ENCODE results near the gene WIPF2.
A peak's percentile ranks its signal among the peaks of the same experiment; 100 is the strongest.

WIPF2 gene

GRCh38 chr17:40328386-40328766, 109.3 kb downstream of the WIPF2 start:
- no peak for ATAC-seq (ENCODE audit: insufficient read depth, low read depth)
- TF ChIP-seq EZH2 (IDR thresholded peaks at IDR 0.05; ENCODE audit: borderline replicate concordance, low read depth, low read length, severe bottlenecking) = no peak
- TF ChIP-seq, protein P1, sequence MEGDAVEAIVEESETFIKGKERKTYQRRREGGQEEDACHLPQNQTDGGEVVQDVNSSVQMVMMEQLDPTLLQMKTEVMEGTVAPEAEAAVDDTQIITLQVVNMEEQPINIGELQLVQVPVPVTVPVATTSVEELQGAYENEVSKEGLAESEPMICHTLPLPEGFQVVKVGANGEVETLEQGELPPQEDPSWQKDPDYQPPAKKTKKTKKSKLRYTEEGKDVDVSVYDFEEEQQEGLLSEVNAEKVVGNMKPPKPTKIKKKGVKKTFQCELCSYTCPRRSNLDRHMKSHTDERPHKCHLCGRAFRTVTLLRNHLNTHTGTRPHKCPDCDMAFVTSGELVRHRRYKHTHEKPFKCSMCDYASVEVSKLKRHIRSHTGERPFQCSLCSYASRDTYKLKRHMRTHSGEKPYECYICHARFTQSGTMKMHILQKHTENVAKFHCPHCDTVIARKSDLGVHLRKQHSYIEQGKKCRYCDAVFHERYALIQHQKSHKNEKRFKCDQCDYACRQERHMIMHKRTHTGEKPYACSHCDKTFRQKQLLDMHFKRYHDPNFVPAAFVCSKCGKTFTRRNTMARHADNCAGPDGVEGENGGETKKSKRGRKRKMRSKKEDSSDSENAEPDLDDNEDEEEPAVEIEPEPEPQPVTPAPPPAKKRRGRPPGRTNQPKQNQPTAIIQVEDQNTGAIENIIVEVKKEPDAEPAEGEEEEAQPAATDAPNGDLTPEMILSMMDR (IDR thresholded peaks at IDR 0.05; ENCODE audit: borderline replicate concordance, extremely low read depth, low read length, poor library complexity, severe bottlenecking) = no peak
- H3K36me3 ChIP-seq (ENCODE audit: insufficient read depth, low read length) = peaks cover 8% of the 10 kb centered on the region; the same call in 1 of the 2 replicates
- no peak overlapping the region for H3K4me3 ChIP-seq (ENCODE audit: low read depth in 1 of 2, low read length in 2 of 2)
- no peak for DNase-seq
- H3K79me2 ChIP-seq (ENCODE audit: insufficient read depth, low read length) = peaks cover 15% of the 10 kb centered on the region
- H3K4me2 ChIP-seq (ENCODE audit: insufficient read depth, low read length) = no peak overlapping the region
- no peaks in the 10 kb centered on the region for H3K27me3 ChIP-seq (ENCODE audit: insufficient read depth, low read length, poor library complexity)
- H3K4me1 ChIP-seq (ENCODE audit: insufficient read depth, low read length) = peaks cover 30% of the 10 kb centered on the region
- no peak overlapping the region for H3K27ac ChIP-seq (ENCODE audit: low read length)
- H2AFZ ChIP-seq (ENCODE audit: low read depth, low read length) = no peak overlapping the region
- no peak overlapping the region for H3K9ac ChIP-seq (ENCODE audit: low read depth, low read length)
- no peaks in the 10 kb centered on the region for H3K9me3 ChIP-seq (ENCODE audit: insufficient read depth, low read length, severe bottlenecking)
- peaks cover 34% of the 10 kb centered on the region for H4K20me1 ChIP-seq (ENCODE audit: insufficient read depth, low read length)

DNA sequence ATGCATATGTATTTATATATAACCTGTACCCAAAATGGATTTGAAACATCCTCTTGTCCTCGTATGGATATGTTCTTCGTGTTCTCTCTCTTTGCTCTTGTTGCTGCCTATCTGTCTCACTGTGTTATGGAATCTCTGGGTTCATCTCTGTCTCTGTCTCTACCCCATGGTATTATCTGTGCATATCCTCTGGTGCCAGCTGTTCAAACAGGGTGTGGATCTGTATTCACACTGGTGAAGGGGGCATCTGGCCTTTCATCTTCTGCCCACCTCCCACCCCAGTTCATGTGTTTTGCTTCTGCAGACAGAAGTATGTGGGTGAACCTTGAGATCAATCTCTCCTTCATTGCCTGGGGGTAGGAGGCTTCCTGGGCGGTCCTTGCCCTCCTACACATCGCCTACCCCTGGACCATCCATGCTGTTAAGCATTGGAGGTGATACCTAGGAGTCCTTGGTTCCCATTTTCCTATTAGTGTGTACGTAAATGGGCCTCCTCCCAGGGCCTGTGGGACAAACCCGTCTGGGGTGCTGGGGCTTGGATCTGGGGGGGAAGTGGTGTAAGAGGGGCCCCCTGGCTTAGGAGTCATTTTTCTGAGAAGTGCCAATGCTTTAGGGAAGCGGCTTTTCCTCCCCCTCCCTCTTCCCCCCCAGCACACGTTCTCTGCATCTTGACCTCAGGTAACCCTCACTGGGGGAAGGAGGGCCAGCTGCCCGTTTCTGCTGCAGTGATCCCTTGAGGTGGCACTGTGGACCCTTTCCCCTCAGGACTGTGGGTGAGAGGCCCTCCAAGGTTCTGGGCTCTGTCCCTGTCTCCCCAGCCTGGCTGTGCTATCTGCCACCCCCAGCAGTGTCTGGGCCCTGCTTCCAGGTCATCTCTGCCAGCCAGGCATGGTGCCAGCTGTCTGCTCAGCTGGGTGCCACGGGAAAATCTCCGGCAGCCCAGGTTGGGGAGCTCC, 111.0 kb downstream of the WIPF2 start:
- no peaks in the 10 kb centered on the region for H3K27me3 ChIP-seq (ENCODE audit: insufficient read depth, low read length, poor library complexity)
- no peak overlapping the region for H2AFZ ChIP-seq (ENCODE audit: low read depth, low read length)
- peaks cover 19% of the 10 kb centered on the region for H3K4me1 ChIP-seq (ENCODE audit: insufficient read depth, low read length)
- no peak overlapping the region for H3K4me3 ChIP-seq (ENCODE audit: low read depth in 1 of 2, low read length in 2 of 2)
- no peak overlapping the region for H3K27ac ChIP-seq (ENCODE audit: low read length)
- H4K20me1 ChIP-seq (ENCODE audit: insufficient read depth, low read length) = peaks cover 22% of the 10 kb centered on the region
- ATAC-seq (ENCODE audit: insufficient read depth, low read depth) = peak; percentile 36
- H3K9ac ChIP-seq (ENCODE audit: low read depth, low read length) = no peak overlapping the region
- no peak overlapping the region for H3K4me2 ChIP-seq (ENCODE audit: insufficient read depth, low read length)
- 0 out of 2 replicates have a peak, but pooled peaks cover 3% of the 10 kb centered on the region for H3K79me2 ChIP-seq (ENCODE audit: insufficient read depth, low read length)
- H3K36me3 ChIP-seq (ENCODE audit: insufficient read depth, low read length) = peaks cover 8% of the 10 kb centered on the region; the same call in 1 of the 2 replicates
- no peak for DNase-seq
- TF ChIP-seq, protein P1 (IDR thresholded peaks at IDR 0.05; ENCODE audit: borderline replicate concordance, extremely low read depth, low read length, poor library complexity, severe bottlenecking) = no peak
- TF ChIP-seq EZH2 (IDR thresholded peaks at IDR 0.05; ENCODE audit: borderline replicate concordance, low read depth, low read length, severe bottlenecking) = no peak
- H3K9me3 ChIP-seq (ENCODE audit: insufficient read depth, low read length, severe bottlenecking) = no peaks in the 10 kb centered on the region

- no peak overlapping the region for H2AFZ ChIP-seq (ENCODE audit: low read depth, low read length)
- peaks cover 8% of the 10 kb centered on the region; the same call in 1 of the 2 replicates for H3K36me3 ChIP-seq (ENCODE audit: insufficient read depth, low read length)
- H3K4me3 ChIP-seq (ENCODE audit: low read depth in 1 of 2, low read length in 2 of 2) = no peak overlapping the region
- no peak for TF ChIP-seq EZH2 (IDR thresholded peaks at IDR 0.05; ENCODE audit: borderline replicate concordance, low read depth, low read length, severe bottlenecking)
- TF ChIP-seq, protein P1 (IDR thresholded peaks at IDR 0.05; ENCODE audit: borderline replicate concordance, extremely low read depth, low read length, poor library complexity, severe bottlenecking) = no peak
- no peak overlapping the region for H3K9ac ChIP-seq (ENCODE audit: low read depth, low read length)
- 0 out of 2 replicates have a peak, but pooled peaks cover 3% of the 10 kb centered on the region for H3K79me2 ChIP-seq (ENCODE audit: insufficient read depth, low read length)
- DNase-seq (no peak), ATAC-seq (ENCODE audit: insufficient read depth, low read depth) (no peak)
- H3K4me1 ChIP-seq (ENCODE audit: insufficient read depth, low read length) = peaks cover 18% of the 10 kb centered on the region
- H3K9me3 ChIP-seq (ENCODE audit: insufficient read depth, low read length, severe bottlenecking) = no peaks in the 10 kb centered on the region
- H3K4me2 ChIP-seq (ENCODE audit: insufficient read depth, low read length) = no peak overlapping the region
- H4K20me1 ChIP-seq (ENCODE audit: insufficient read depth, low read length) = peaks cover 20% of the 10 kb centered on the region
- no peak overlapping the region for H3K27ac ChIP-seq (ENCODE audit: low read length)
- no peaks in the 10 kb centered on the region for H3K27me3 ChIP-seq (ENCODE audit: insufficient read depth, low read length, poor library complexity)
These were observed 111.9 kb downstream of the WIPF2 start for GRCh38 chr17:40330850-40331470.
